Activated gamma-delta T cell (primary cell): Measurements from ENCODE around the gene MCEE.

ENCODE experiments used
- DNase-seq: peaks from one replicate; lab custom pipeline; 2025; lab: John Stamatoyannopoulos, UW

Gene MCEE

DNA sequence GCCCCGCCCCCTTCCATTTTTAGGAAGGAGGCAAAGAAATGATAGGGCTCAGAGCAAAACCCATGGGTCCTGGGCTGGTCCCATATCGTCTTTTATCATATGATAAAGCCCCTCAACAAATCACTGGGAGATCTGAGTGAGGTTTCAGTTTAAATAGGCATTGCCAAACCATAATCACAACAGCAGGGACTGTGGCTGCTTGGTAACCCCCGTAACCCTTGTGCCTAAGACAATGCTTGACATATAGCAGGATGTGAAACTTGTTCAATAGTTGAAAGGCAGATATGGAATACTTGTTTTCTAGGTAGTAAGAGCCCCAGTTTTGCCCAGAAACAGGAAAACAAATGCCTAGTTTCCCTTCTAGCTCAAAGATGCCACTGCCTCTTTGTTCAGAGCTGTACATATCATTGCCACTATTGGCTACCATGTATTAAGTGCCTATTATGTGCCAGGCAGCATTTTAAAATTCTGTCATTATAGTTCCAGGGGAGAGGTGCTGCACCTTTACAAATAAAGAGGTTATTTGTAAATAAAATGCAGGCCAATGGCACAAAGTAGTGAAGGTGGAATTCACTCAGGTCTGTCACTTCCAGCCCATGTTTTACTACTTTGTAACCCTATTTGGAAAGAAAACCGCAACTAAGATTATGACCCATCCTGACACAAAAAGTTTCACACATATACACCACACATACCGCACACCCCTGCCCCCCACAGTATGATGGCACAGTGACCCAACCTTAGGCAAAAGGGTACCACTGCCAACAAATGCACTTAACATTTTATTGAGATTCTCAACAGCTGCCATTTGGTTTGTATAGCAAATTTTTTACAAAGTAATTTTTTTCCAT is 47.4 kb downstream of the MCEE start:
- no peak for DNase-seq

DNA sequence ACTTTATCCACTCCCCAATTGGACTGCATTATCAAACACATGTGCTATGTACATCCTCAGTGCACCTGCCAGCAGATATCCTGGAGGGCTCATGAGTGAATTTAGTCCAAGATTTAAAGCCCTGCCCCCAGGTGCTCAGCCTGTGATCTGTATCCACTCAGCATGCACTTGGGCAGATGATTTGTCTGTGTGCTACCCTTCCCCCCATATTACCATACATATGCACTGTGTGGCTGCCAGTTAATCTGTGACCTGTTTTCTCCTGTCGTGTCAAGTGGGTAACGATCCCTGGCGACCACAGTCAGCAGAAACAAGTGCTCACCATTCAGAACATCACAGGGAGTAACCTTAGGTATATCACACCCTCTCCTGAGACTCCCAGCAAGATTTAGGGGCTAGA is 51.4 kb downstream of the MCEE start:
- no peak for DNase-seq

DNA sequence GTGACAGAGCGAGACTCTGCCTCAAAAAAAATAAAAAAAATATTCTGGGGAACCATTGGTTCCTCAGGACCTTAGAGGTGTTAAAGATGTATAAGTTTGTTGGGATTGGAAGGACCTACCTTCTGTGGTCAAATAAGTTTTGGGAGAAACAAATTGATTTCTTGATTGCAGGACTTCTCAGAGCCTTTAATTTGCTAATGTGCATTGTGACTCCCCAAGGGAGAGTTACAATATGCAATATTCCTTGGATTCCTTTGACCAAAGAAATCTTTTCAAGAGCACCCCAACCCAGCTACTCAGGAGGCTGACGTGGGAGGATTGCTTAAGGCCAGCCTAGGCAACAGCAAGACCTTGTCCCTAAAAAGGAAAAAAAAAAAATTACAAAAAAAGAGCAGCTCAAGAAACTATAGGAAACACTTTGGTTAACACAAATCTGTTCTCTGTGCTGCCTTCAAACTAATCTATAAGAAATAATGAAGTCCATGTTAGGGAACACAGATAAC is 55.1 kb downstream of the MCEE start:
- DNase-seq: no peak

DNA sequence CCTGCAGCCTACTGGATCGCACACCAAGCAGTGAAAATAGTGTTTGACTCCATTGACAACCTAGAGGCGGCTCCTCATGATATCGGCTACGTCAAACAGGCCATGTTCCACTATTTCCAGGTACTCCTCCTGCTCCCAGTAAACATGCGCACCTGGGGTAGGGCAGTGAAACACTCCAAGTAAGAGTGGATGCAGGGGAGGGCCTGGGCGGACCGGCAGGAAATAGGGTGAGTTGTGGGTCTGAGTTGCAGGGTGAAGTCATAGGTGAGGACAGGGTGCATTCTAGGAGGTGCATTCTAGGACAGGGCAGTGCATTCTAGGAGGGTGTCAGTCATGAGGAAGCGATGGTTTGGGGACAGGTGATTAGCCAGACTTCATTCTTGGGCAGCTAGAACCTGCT is 56.6 kb downstream of the MCEE start:
- no peak for DNase-seq

DNA sequence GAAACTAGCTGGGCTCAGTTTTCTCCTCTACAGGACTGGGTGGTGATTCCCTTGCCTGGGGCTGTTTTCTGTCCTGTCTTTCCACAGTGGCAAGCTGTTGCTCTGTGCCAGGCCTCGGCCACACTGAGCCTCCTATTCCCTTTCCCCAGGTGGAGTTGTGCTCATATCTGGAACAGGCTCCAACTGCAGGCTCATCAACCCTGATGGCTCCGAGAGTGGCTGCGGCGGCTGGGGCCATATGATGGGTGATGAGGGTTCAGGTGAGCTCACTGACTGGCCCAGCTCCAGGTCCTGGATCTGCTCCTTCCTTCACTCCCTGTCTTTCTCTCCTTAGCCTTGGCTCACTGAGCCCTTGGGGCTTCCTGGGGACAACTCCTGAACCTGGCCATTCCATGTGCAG is 57.5 kb downstream of the MCEE start:
- DNase-seq: no peak

DNA sequence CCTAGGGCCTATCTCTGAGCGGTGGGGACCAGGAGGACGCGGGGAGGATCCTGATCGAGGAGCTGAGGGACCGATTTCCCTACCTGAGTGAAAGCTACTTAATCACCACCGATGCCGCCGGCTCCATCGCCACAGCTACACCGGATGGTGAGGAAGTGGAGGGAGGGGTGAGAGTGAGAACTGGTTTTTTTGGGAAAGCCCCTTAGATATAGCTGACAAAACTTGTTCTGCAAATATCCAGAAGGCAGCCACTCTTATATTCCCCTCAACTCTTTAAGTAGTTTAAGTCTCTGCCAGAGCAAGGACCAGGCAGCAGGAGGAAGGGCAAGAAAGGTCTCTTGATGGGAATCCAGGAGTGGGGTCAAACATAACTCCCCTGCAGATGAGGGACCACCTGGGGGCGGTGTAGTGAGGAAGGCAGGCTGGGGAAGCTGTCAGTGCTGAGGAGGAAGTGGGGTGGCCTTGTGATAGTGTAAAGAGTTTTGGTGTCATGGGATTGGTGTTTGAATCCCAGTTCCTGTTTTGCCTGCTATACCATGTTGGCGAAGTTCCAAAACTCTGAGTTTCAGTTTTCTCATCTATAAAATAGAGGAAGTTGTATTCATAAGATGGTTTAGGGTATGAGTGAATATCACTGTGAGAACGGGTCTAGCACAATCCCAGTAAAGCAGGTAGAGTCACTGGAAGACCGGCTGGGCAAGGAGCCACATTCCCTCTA is 58.2 kb downstream of the MCEE start:
- peak; percentile 17 for DNase-seq

DNA sequence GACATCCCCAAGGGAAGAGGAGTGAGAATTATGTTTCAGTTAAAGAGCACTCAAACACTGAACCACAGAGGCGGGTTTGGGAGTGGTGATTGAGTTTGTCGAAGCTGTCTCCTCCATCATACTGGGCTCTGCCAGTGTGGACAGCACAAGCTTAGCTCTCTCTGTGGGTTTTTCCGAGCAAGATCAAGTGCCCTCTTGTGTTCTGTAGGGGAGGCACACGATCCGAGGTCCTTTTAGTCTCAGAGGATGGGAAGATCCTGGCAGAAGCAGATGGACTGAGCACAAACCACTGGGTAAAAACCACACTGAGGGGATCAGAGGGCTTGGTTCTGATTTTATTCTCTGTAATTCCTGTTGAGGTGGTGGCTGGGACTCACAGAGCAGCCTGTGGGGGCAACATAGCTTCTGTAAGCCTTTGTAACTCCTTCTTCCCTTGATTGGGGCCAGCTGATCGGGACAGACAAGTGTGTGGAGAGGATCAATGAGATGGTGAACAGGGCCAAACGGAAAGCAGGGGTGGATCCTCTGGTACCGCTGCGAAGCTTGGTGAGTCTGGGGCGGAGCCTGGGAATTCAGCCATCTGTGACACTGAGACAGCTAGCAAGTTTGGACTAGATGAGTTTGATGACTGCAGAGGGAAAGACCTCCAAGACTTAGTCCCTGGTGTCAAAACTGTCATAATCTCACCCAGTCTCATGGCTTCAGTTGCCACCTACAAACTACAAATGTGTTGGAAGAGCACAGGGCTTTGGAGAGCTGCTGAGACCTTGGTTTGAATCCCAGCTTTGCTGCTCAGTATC is 59.5 kb downstream of the MCEE start:
- DNase-seq: no peak

DNA sequence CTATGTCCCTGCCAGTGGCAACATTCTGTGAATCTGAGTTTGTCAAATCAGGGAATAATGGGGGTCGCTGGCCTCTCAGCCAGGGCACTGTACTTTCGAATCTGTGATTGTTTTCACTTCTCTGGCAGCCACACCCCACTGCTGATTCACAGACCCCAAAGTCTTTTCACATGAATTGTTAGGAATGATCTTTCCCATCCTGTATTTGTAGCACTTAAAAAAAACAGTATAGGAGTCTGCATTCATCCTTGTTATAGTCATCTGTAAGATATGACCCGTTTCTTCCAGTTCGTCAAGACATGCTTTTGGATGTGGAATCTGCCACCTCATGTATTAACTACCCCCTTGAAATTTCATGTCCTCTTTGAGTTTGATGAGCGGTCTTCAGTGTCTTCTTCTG is 60.7 kb downstream of the MCEE start:
- DNase-seq: no peak

DNA sequence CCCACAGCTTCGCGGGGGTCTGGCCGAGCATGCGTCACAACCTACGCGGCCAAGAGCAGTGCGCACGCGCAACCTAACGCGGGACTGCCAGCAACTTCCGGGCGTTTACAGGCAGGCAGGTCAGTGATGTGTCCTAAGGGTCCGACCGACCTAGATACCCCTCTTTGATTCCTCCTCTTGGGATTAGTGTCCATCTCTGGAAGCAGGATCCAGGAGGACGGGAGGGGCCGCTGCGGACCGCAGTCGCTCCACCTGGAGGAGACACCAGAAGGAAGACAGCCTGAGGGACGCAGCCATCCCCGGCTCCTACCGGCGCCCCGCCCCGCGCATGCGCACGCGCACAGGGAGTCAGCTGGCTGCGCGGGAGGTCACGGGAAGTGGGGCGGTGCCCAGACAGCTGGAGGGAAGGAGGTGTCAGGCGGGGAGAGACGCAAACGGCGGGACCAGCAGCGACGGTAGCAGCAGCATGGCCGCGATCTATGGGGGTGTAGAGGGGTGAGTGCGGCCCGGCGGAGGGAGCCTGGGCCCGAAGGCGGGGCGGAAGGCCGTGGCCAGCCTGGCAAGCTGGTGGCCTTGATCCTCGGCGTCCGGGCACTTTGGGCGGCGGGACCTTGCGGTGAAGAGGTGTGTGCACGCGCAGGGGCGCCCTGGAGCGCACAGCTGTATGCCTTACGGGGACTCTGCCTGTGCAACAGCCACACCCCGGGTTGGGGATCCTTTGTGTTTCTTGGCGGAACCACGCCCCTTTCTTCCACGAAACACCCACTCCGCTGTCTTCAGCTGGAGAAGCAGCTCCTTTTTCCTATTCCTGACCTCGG is 61.6 kb downstream of the MCEE start, which contains the start of gene NAGK:
NAGK (plus strand) TSS at position 431 of the 818 bp plus-strand sequence; CDS start at position 467, 36 bp downstream.
- DNase-seq: peak; percentile 96

DNA sequence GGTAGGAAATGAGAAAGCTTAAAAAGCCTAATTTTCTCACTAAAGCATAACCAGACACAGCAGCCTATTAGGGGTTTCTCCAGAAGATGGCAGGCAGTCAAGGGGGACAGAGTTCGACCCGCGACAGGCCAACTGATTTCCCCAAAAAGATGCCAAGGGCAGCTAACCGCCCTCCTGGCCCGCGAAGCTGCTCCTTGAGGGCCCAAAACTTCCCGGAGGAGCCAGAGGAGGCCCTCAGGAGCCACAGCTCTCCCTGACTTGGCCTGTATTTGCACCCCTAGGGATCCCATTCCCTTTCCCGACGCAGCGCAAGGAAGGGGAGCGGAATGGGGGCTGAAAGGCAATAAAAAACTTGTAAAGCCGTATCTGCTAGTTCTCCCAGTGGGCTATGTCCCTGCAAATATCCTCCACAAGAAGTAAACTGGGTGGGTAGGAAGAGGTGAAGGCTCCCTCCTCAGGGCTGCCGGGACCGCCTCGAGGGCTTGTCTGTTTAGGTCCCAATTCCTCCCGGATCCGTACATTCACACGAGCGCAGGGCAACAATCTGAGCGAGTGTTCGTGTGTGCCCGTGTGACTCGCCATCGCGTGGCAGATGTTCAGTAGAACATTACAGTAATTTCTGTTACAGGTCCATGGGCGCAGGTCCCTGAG is 62.3 kb downstream of the MCEE start:
- no peak for DNase-seq

DNA sequence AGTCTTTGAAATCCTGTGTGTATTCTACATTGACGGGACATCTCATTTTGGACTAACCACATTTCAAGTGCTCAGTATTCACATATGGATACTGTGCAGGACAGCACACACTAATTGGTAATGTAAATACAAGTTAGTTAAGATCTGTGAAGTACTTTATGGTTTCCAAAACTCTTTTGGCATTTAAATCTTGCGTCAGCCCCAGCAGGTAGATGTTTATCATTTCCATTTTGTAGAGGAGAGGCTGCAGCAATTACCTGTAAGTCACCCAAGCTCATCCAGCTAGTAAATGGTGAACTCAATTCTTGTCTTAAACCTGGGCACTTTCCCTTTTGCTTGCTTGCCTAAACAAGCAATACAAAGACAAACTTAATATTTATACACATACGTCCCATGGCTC is 63.2 kb downstream of the MCEE start:
- no peak for DNase-seq

DNA sequence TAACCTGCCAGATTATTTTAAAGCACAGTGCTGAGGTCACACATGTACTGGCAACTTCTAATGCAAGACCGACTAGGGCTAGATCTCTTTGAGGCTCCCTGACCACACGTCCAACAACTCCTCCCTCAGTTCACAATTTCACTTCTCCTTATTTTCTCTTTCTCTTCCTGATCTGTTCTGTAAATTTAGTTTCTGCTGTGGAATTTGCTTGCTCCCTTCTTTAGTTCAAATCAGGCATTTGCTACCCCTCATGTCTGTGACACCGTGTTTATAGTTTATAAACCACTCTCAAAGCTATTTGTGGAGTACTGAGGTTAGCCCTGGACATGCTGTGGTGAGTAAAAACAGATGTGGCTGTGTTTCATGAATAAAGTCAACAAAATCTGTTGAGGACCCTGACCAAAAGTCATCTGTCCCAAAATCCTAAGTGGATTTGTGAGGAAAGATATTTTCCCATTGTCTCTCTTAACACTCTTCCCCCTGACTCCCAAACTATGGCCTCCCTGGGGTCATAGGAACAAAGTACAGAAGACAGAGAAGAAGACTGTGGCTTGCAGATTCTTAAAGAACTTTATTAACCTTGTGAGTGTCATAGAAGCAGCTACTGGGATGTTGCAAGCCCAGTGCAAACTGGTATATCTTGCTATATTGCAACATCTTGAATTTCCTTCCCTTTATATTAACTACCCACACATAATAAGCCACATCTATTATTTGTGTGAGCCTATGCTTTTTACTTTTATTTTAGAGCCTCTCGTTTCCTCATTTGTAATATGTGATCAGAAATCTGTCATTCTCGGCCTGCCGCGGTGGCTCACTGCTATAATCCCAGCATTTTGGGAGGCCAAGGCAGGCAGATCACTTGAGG is 65.0 kb downstream of the MCEE start:
- DNase-seq: no peak

DNA sequence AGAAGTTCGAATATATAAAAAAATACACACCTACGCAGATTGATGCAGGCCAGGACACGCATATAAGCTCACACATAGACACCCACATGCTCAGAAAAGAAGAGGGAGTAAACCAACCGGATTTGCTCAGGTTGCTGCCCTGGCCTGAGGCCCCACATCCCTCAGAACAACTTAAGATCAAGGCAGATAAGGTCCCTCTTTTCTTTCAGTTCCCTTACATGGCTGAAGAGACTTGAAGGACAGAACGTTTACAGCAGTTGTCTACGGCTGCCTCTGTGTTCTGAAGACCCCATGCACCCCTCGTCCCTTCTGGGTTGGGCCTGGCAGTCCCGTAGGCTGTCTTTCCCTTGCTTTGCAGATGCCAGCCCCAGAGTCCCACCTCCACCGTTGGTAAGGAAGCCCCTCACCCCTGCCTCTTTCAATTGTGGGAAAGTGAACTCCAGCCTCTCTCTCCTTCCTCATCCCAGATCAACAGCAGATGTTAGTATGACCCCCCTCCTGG is 65.9 kb downstream of the MCEE start:
- no peak for DNase-seq

DNA sequence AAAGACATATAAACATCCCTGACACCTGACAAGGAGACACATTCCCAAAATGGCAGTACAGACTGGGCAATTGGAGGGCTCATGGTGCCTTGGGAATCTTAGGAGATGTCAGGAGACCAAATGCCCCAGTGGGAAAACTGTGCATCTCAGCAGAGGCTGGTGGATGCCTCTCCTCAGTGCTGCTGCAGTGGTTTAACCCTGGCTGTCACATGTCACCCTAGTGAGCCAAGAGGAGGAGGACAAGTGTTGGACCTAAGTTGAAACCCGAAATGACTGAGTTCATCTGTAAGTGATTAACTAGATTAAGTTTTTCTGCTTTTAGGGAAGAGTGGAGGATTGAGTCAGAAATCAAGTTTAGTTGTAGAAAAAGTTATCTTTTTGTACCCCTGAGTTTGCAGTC is 66.8 kb downstream of the MCEE start:
- no peak for DNase-seq

DNA sequence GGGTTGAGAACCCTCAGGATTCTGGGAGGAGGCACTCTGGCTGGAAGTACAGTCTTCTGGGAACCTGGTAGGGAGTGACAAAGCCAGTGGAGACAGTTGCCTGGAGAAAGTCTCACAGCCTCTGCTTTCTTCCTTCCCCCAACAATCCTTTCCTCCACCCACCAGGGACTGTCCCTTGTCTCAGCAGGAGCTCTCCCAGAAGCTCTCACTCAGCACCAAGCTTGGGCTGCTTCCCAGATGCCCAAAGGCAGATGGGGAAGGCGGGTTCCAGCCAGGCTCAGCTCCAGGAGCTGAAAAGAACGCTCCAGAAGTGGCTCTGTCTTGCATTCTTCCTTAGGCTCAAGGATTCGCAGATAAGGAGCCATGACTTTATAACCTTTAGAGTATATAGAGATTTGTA is 69.2 kb downstream of the MCEE start:
- DNase-seq: no peak

DNA sequence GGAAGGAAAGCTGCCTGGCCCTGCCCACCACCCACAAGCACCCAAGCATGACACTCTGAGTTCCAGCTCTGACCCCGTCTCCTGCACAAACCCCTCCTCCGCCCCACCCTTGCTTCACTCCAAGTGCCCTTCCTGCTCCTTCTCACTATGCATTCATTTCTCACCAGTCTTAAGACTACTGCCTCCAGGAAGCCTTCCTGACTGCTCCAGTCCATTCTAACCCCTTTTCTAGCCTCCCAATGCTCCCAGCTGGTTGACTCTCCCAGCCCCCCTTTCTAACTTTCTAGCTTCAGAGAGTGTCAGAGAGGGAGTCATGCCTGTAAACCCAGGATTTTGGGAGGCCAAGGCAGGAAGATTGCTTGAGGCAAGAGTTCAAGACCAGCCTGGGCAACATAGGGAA is 69.8 kb downstream of the MCEE start:
- no peak for DNase-seq
